ENCODE measurements around the gene GNAL.

Gene GNAL

DNA sequence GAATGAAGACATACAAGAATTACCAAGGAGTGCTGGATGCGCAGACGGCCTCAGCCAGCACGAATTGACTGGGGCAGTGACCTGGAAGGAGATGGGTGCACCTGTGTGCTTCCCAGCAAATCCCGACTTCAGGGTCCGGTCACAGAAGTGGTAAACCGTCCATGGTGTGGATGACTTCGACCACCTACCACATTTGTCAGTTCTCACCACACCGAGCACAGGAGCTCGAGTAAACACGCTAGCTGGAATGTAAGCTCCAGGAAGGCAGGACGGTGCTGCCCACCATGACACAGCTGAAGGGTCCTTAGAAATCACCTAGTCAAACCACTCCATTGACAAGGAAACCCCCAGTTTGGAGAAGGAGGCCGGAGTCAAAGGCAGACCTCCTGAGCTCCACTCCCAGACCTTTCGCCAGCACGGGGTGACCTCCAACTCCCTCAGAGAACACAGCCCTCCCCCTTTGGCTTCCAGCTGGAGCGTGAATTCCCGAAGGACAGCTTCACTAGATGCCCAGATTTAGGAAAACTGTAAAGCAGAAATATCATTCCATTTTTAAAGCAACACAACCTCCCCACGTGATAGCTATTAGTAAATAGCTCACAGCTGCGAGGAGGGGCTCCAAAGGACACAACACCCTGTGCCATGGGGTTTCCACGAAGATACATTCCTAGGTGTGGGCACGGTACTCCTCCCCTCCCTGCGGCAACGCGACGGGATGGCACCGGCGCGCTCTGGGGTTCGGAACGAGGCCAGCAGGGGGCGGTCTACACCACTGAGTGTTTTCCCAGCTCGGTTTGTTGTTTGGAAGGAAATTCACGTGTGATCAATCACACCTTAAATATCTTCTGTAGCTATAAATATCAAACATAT, 34.1 kb upstream of the GNAL start:
- Histone ChIP-seq H3K4me3 (ENCODE audit: low read depth, low read length) (no peak overlapping the region), H3K27ac (no peak overlapping the region), H3K9me3 (ENCODE audit: severe bottlenecking) (no peaks in the 10 kb centered on the region), H3K36me3 (no peaks in the 10 kb centered on the region), H3K27me3 (ENCODE audit: insufficient read depth, low read depth, severe bottlenecking) (peaks cover 28% of the 10 kb centered on the region)
- peak; percentile 66 for DNase-seq
- TF ChIP-seq CTCF (IDR thresholded peaks at IDR 0.05; ENCODE audit: low read depth, low read length) = peak; percentile 83

- peaks cover 23% of the 10 kb centered on the region for H3K27me3 ChIP-seq (ENCODE audit: insufficient read depth, low read depth, severe bottlenecking)
- DNase-seq = no peak
- H3K9me3 ChIP-seq (ENCODE audit: severe bottlenecking) = no peaks in the 10 kb centered on the region
- TF ChIP-seq CTCF (IDR thresholded peaks at IDR 0.05; ENCODE audit: low read depth, low read length) = no peak
- no peaks in the 10 kb centered on the region for H3K36me3 ChIP-seq
- H3K27ac ChIP-seq = no peak overlapping the region
- no peak overlapping the region for H3K4me3 ChIP-seq (ENCODE audit: low read depth, low read length)
Observed at GRCh38 chr18:11655606-11655932, 33.5 kb upstream of the GNAL start.

DNA sequence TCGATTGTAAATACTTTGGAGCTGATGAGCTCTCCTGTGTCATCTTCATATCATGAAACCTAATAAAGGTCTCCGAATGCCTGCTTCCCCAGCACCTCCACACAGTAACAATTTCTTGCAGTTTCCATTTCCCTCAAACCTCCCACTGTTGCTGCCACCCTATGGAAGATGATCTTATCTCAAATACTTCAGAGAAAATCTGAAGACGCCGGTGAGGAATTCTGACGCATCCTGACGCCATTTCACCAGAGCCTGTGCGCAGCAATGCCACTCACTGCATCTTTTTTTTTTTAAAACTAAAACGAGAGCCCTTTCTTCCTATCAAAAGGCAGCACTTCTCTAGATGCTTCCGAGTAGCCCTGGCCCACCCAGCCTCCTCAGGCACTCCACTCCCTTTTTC, 31.9 kb upstream of the GNAL start:
- H3K4me3 ChIP-seq (ENCODE audit: low read depth, low read length) = no peak overlapping the region
- no peaks in the 10 kb centered on the region for H3K36me3 ChIP-seq
- no peaks in the 10 kb centered on the region for H3K9me3 ChIP-seq (ENCODE audit: severe bottlenecking)
- no peak overlapping the region for H3K27ac ChIP-seq
- no peak for DNase-seq
- H3K27me3 ChIP-seq (ENCODE audit: insufficient read depth, low read depth, severe bottlenecking) = peaks cover 19% of the 10 kb centered on the region
- TF ChIP-seq CTCF (IDR thresholded peaks at IDR 0.05; ENCODE audit: low read depth, low read length) = no peak

DNA sequence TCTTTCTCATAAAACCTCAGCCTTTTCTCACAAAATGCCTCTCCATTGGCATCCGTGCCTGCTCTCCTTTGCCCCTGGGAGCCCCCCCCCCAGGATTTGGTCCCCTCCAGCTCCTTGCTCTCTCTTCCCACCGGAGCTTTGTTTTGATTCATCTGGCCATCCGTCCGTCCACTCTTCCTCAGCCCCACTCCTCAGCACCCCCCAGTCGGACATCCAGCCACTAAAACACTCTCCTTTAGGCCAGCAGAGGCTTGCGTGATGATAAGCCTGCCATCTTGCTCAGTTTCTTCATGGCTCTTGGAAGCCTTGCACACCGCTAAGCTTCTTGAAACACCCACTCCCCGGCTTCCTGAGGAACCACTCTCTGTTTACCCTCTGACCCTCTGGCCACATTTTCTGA, 31.5 kb upstream of the GNAL start:
- no peak for DNase-seq
- peaks cover 19% of the 10 kb centered on the region for H3K27me3 ChIP-seq (ENCODE audit: insufficient read depth, low read depth, severe bottlenecking)
- no peaks in the 10 kb centered on the region for H3K9me3 ChIP-seq (ENCODE audit: severe bottlenecking)
- TF ChIP-seq CTCF (IDR thresholded peaks at IDR 0.05; ENCODE audit: low read depth, low read length) = no peak
- H3K4me3 ChIP-seq (ENCODE audit: low read depth, low read length) = no peak overlapping the region
- no peaks in the 10 kb centered on the region for H3K36me3 ChIP-seq
- no peak overlapping the region for H3K27ac ChIP-seq

- Histone ChIP-seq H3K27ac (no peak overlapping the region), H3K4me3 (ENCODE audit: low read depth, low read length) (no peak overlapping the region), H3K27me3 (ENCODE audit: insufficient read depth, low read depth, severe bottlenecking) (peaks cover 19% of the 10 kb centered on the region), H3K9me3 (ENCODE audit: severe bottlenecking) (no peaks in the 10 kb centered on the region), H3K36me3 (no peaks in the 10 kb centered on the region)
- no peak for DNase-seq
- TF ChIP-seq CTCF (IDR thresholded peaks at IDR 0.05; ENCODE audit: low read depth, low read length) = no peak
Observed at GRCh38 chr18:11658019-11658418, 31.0 kb upstream of the GNAL start.

GRCh38 chr18:11658989-11659388, 30.1 kb upstream of the GNAL start:
- no peak for TF ChIP-seq CTCF (IDR thresholded peaks at IDR 0.05; ENCODE audit: low read depth, low read length)
- no peak for DNase-seq
- Histone ChIP-seq H3K4me3 (ENCODE audit: low read depth, low read length) (no peak overlapping the region), H3K27ac (no peak overlapping the region), H3K9me3 (ENCODE audit: severe bottlenecking) (no peaks in the 10 kb centered on the region), H3K27me3 (ENCODE audit: insufficient read depth, low read depth, severe bottlenecking) (peaks cover 11% of the 10 kb centered on the region), H3K36me3 (no peaks in the 10 kb centered on the region)
